HG03025 (cell line): ENCODE measurements around the gene CCDC69.

Experiments
- ATAC-seq: cut with Tn5 transposase; IDR thresholded peaks from one replicate; pipeline ENCODE4 v1.9.1; 2021; ENCODE audit warnings: mild to moderate bottlenecking, moderate library complexity; ENCODE audit not compliant: unreplicated experiment, low FRiP score

The CCDC69 gene

DNA sequence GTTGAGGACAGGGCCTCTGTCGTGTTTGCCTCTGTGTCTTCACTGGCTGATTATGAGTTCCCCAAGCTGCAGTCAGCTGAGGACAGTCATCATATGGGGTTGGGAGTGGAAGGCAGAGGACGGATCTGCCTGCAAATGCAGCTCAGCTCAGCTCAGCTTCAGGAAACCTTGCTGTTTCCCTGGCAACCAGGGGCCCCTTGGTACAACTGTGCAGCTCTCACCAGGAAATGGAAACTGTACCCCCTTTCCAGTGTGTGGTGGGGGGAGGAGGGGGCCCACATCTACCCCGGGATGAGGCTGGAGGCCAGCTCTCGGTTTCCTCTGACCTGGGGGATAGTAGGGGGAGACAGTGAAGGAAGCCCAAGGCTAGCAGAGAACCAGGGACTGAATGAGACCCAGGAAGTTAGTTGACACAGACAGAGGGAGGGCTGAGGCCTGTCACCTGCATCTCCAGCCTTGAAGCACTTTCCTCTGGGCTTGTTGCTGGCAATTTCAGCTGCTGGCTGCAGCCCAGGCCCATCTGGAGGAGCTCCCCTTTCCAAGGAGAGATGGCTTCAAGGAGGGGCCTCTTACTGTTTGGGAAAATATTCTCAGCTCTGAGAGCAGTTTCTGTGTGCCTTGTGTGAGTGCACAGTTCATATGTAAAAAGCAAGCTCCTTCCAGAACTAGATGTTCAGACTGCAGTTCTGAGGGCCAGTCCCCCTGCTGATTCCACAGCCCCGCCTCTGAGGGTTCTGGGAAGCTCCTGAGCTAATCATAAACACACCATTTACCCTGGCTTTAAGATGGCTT is 73.2 kb downstream of the CCDC69 start:
- ATAC-seq = peak; percentile 55

DNA sequence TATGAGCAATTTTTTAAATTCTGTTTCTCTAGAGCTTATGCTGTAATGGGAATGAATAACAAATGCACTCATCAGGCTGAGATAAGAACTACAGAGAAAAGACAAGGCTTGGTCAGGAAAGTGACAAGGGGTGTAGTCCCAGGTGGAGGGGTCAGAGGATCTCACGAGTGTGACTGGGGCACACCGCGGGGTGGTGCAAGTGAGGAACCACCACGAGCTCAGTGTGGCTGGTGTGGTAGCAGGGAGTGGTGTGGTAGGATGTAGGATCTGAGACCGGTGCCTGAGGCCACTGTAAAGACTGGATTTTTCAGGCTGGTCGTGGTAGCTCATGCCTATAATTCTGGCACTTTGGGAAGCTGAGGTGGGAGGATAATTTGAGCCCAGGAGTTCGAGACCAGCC is 75.3 kb downstream of the CCDC69 start:
- ATAC-seq = no peak

DNA sequence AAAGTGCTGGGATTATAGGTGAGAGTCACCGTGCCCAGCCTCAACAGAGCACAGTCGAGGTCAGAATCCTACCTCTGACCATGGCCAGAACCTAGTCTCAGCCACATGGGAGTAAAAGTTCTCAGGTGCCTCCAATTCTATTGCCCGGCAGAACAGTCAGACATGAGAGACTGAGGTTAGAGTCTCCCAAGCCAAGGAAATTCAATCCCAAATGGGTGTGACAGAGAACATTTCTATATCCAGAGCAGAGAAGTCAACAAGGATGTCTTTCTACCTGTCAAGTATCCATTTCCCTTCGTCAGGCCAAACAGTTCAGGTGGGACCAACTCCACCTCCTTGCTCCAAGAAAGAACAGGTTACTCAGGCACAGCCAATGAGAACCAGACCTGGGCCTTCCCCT is 76.9 kb downstream of the CCDC69 start:
- no peak for ATAC-seq

DNA sequence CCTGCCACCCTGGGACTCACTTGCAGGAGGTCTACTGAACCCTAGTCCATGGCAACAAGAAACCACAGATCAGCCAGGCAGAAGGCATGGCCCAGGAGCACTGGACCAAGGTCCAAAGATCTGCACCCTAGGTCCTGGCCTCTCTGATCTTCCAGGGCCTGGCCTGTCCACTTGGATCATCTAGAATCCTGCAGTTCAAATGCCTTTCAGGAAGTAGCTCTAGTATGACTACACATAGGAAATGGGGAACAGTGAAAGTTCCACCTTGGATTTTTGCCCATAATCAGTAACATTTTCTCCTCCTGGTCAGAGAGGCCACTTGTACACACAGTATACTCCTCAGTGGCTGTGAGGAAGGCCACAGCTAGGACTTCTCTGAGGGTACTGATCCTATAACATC is 77.8 kb downstream of the CCDC69 start:
- no peak for ATAC-seq

DNA sequence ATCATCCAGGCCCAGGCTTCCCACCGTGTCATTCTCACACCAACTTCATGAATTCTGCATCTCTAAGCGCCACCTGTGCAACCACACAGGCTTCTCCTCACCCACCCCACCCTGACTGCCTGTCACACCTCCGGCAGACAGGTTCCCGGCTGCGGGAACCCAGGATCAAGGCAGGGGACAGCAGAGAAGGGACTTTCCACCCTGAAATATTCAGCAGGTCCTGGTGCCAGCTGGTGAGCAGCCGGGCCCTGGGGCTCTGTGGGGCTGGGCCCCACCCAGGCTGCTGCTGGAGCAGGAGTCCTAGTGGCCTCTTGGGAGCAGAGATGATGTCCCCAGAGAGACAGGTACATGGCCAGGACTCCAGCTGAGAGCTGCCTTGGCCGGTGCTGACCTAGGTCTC is 79.0 kb downstream of the CCDC69 start:
- ATAC-seq = no peak

DNA sequence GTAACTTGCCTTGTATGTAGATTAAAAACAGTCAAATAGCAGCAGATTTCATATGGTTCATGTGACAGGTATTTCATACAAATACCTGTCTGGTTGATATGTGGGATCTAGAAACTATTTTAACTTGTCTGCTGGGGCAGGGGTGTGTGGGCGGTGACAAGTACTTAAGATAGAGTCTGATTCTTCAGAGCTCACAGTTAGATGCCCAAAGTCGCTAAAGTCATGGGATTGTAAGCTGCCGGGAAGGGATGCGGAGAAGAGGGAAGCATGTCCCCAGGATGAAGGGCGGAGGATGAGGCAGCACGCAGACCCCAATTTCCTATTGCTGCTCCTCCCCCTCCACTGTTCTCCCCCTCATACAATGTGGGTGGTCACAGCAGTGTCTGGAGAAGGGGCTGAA is 79.6 kb downstream of the CCDC69 start:
- no peak for ATAC-seq

DNA sequence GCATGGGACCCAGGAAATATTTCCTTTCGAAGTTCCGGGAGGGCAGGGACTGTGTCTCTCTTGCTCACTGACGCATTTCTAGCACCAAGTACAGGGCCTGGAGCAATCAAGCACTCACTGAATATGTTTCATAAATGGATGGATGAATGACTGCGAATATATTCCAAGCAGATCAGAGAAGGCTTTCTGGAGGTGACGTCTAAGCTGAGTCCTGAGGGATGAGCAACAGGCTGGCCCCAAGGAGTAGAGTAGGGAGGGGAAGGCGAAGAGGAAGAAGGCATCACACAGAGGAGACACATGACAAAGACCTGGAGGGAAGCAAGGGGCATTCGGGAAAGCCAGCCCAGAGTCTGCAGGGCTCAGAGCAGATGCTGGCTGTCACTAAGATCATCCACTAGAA is 80.2 kb downstream of the CCDC69 start:
- no peak for ATAC-seq

DNA sequence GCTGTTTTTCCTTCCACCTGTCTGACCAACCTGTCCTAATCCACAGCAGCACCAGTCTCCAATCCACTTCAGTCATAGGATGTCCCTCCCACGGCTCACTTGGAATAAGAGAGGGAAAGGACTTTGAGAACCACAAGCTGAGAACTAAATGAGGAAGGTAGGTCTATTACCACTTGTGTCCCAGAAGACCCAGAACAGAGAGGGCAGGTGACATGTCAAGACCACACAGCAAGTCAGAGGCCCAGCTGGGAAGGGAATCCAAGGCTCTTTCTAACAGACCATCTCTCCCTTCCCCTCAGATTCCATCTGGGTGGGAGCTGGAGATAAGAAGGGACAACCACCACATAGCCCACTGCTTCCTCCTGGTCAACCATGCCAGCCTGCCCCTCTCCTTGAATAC is 81.0 kb downstream of the CCDC69 start:
- ATAC-seq = no peak

DNA sequence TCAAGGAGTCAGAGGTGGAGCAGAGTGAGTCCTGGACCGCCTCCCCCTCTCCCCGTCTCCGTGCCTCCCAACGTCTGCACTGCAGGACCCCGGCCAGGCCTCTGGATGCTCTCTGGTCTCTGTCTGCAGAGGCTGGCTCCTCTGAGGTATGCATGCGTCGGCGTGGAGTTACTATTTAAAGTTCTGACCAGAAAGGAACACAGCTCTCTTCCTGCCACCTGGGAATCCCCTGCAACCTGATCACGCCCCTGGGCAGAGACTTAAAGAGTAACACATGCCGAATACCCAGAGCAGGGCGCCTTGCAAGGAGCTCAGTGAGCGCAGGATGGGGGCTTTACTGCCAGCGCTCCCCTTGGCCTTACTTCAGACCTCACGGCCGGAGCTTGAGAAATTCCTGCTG is 82.4 kb downstream of the CCDC69 start:
- peak; percentile 80 for ATAC-seq

DNA sequence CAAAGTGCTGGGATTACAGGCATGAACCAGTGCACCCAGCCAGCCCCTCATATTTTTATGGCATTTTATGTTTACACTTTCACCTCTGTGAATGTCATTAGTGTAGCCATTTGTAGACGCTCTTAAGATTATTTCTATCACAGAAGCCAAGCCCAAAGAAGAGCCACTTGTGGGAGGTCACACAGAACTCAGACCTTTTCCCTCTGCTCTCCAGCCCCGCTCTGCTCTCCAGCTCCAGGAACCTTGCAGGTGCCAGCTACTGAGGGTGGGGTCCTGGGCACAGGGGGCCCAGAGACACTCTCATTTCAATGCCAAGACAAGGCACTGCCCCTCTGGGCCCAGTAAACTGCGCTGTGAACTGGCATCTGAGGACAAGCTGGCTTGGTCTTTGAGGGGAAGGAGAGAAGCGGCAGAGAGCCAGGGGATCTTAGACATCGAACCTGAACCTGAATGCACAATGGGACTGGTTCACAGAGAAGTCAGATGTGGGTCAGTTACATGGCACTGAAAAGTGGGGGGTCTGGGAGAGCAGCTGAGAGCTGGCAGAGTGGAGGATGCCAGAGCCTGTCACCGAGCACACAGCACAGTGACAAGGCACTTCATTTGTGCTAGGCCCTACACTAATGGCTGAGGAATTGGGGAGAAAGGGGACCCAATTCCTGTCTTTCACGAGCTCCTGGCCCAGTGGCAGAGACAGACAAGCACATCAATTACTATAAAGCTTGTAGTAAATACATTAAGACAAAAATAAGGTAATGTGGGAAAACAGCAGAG is 83.0 kb downstream of the CCDC69 start:
- no peak for ATAC-seq

DNA sequence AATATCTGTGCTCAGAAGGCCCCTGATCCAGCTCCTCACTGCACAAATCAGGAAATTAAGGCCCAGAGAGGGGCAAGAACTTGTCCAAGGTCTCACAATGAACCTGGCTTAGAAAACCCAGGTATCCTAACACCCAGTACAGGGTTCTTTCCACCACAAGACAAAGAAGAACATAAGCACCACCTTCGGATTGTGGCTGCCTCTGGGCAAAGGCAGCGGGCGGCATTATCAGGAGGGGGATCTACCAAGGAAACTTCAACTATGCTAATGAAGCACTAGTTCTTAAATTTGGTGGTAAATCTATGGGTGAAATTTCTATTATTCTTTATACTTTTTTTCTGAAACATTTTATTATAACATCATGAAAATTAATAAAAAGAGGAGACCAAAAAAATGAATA is 84.2 kb downstream of the CCDC69 start:
- ATAC-seq = no peak

DNA sequence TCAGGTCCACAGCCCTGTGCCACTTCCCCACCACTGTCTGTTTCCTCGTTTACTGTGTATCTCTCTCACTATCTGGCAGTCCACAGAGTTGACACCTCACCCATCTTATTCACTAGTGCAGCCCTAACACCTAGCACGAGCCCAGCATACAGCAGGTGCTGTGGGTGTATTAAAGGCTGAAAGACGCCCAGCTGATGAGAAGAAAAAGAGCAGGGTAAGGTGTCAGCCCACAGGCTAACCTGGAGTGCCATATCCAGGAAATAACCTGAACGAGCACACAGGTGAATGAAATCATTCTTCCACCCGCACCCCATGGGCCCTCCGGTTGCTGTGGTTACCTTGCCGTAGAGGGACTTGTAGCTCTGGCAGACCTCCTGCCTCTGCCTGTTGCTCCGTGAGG is 84.9 kb downstream of the CCDC69 start:
- ATAC-seq = no peak

DNA sequence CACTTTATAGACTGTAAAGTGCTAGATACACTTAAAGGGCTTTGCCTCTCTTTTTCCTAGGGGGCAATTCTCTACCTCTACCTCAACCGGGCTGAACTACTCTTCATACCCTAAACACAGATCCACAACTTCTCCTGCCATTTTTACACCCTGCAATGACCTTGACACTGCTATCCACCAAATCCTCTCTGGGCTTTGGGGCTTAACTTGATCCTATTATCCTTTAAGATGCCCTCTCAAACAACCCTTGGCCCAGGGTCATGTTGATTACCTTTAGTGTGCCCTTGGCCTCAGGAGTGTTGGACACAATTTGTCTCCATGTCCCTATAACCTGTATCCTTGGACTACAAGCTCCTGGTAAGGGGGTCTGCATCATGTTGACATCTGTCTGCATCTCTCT is 85.8 kb downstream of the CCDC69 start:
- ATAC-seq = no peak

DNA sequence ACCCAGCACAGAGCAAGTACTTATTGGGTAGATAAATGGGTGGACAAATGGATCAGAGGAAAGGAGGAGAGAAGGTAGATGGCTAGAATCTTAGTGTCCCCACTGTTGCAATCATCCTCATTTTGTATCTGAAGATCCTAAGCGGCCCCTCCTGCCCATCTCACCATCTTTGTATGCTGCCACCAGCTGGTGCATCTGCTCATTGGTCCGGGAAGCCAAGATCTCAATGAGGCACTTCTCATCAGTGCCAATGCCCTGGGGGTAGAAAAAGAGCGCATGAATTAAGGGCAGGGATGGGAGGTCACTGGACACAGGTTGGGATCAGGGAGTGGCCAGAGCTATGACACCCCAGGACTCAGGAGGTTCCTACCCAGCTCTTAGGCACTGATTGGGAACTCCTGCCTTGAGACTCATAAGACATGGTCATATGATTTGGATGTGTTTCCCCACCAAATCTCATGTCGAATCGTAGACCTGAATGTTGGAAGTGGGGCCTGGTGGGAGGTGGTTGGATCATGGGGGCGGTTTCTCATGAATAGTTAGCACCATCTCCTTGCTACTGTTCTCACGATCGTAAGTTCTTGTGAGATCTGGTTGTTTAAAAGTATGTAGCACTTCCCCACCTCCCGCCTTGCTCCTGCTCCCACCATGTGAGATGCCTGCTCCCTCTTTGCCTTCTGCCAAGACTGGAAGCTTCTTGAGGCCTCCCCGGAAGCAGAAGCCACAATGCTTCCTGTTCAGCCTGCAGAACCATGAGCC is 86.6 kb downstream of the CCDC69 start:
- ATAC-seq = no peak

DNA sequence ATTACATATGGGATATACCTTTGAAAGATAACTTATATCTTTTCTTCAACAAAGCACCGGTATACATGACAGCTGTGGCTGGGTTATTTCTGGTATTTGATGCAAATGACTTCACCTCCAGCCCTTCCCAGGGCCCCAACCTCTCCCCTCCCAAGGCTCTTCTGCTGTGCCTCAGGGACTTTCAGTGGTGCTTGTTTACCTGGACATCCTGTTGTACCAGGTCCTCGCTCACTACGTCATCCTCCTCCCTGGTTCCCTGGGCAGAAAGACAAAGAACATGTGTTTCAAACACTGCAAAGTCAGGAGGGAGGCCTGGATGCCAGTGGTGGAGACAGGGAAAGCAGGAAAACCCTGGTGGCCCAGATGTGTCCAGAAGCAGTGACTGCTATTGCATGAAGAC is 89.7 kb downstream of the CCDC69 start:
- ATAC-seq = peak; percentile 75

DNA sequence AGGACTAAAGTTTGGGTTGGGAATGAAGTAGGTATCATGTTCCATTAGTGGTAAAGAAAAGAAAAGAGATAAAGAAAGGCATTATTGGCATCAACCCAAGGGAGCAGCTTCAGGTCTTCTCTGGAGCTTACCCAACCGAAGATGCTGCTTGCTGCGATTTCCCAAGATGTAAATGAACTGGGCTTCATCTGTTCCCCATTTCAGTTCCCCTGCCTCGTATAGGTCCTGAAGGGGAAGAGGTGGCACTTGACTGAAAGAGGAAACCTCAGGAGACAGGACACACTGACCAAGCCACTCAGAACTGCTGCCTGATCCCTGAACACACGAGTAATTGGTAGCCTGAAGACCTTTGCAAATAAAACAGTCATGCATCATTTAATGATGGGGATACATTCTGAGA is 90.9 kb downstream of the CCDC69 start:
- no peak for ATAC-seq
